Activated CD4-positive, alpha-beta T cell treated with anti-CD3 and anti-CD28 coated beads, Interleukin-2, amount 10 ng/mL, durations not matched to agents 24 days and 14 days (primary cell): ENCODE results near the gene NXN. TPM values are rescaled to one million over a fixed set of nuclear protein-coding genes. Genes with fewer than 3 reads are reported as not detected.

Experiments
- DNase-seq: peaks from one replicate; pipeline ENCODE4 v3.0.0; 2022
- H3K27ac Mint-ChIP-seq: one replicate; pipeline ENCODE4 v1.8.0; 2022; ENCODE audit warnings: mild to moderate bottlenecking, mixed read lengths
- H3K27me3 Mint-ChIP-seq: one replicate; pipeline ENCODE4 v1.8.0; 2022; ENCODE audit warnings: mixed read lengths
- H3K36me3 Mint-ChIP-seq: one replicate; pipeline ENCODE4 v1.8.0; 2022; ENCODE audit warnings: low read depth, mild to moderate bottlenecking, mixed read lengths
- H3K4me1 Mint-ChIP-seq: one replicate; pipeline ENCODE4 v1.8.0; 2021; ENCODE audit warnings: mixed read lengths
- H3K4me3 Mint-ChIP-seq: one replicate; pipeline ENCODE4 v1.8.0; 2022; ENCODE audit warnings: mild to moderate bottlenecking, moderate library complexity, mixed read lengths
- H3K9me3 Mint-ChIP-seq: one replicate; pipeline ENCODE4 v1.8.0; 2021; ENCODE audit warnings: mixed read lengths
- intact Hi-C: fragments of 100-400 bp; cut with micrococcal nuclease; formaldehyde crosslinking; loops from one replicate; pipeline ENCODE4 v1.15.1; 2023
- total RNA-seq: library from RNA; stranded (reverse); gene quantifications from 2 replicates; pipeline ENCODE4 v1.2.3, GENCODE V29; 2022

NXN gene
- total RNA-seq, 1 donor from 2014 or later = 0.14 TPM

- peaks cover 28% of the 10 kb centered on the region for H3K27me3 Mint-ChIP-seq
- no peaks in the 10 kb centered on the region for H3K9me3 Mint-ChIP-seq
- H3K4me3 Mint-ChIP-seq = no peak overlapping the region
- H3K27ac Mint-ChIP-seq = no peak overlapping the region
- intact Hi-C loops = no loop called here
- no peaks in the 10 kb centered on the region for H3K36me3 Mint-ChIP-seq
- no peaks in the 10 kb centered on the region for H3K4me1 Mint-ChIP-seq
- DNase-seq = no peak
These were observed 79.1 kb downstream of the NXN start for GRCh38 chr17:900336-900934.

GRCh38 chr17:897970-898619 lies 81.5 kb downstream of the NXN start:
- Mint-ChIP-seq H3K9me3 (no peaks in the 10 kb centered on the region), H3K27me3 (peaks cover 20% of the 10 kb centered on the region), H3K36me3 (no peaks in the 10 kb centered on the region), H3K4me3 (no peak overlapping the region), H3K4me1 (no peaks in the 10 kb centered on the region), H3K27ac (no peak overlapping the region)
- intact Hi-C loops = no loop called here
- DNase-seq = no peak

GRCh38 chr17:896953-897661 lies 82.5 kb downstream of the NXN start:
- no peak for DNase-seq
- intact Hi-C loops = no loop called here
- Mint-ChIP-seq H3K36me3 (no peaks in the 10 kb centered on the region), H3K4me3 (no peak overlapping the region), H3K27ac (no peak overlapping the region), H3K4me1 (no peaks in the 10 kb centered on the region), H3K27me3 (peaks cover 20% of the 10 kb centered on the region), H3K9me3 (no peaks in the 10 kb centered on the region)

GRCh38 chr17:896454-896853 lies 83.1 kb downstream of the NXN start:
- no peak for DNase-seq
- Mint-ChIP-seq H3K4me1 (no peaks in the 10 kb centered on the region), H3K27me3 (peaks cover 20% of the 10 kb centered on the region), H3K9me3 (no peaks in the 10 kb centered on the region), H3K27ac (no peak overlapping the region), H3K4me3 (no peak overlapping the region), H3K36me3 (no peaks in the 10 kb centered on the region)
- intact Hi-C loops = no loop called here

GRCh38 chr17:892958-893357 lies 86.6 kb downstream of the NXN start:
- Mint-ChIP-seq H3K27ac (no peak overlapping the region), H3K4me3 (no peak overlapping the region), H3K4me1 (peaks cover 2% of the 10 kb centered on the region), H3K9me3 (no peaks in the 10 kb centered on the region), H3K36me3 (no peaks in the 10 kb centered on the region), H3K27me3 (peaks cover 19% of the 10 kb centered on the region)
- intact Hi-C loops = no loop called here
- DNase-seq = no peak

GRCh38 chr17:888998-889441 lies 90.6 kb downstream of the NXN start:
- DNase-seq = no peak
- Mint-ChIP-seq H3K27ac (no peak overlapping the region), H3K4me1 (peaks cover 2% of the 10 kb centered on the region), H3K4me3 (no peak overlapping the region), H3K36me3 (no peaks in the 10 kb centered on the region), H3K9me3 (no peaks in the 10 kb centered on the region), H3K27me3 (peaks cover 8% of the 10 kb centered on the region)
- intact Hi-C loops = no loop called here

GRCh38 chr17:887551-888209 lies 91.9 kb downstream of the NXN start:
- H3K4me3 Mint-ChIP-seq = no peak overlapping the region
- DNase-seq = no peak
- no peaks in the 10 kb centered on the region for H3K9me3 Mint-ChIP-seq
- intact Hi-C loops = no loop called here
- H3K4me1 Mint-ChIP-seq = peaks cover 2% of the 10 kb centered on the region
- peaks cover 8% of the 10 kb centered on the region for H3K27me3 Mint-ChIP-seq
- H3K36me3 Mint-ChIP-seq = no peaks in the 10 kb centered on the region
- H3K27ac Mint-ChIP-seq = no peak overlapping the region

- Mint-ChIP-seq H3K4me1 (peaks cover 2% of the 10 kb centered on the region), H3K9me3 (no peaks in the 10 kb centered on the region), H3K36me3 (no peaks in the 10 kb centered on the region), H3K4me3 (no peak overlapping the region), H3K27ac (no peak overlapping the region), H3K27me3 (peaks cover 9% of the 10 kb centered on the region)
- DNase-seq = no peak
- intact Hi-C loops = no loop called here
These were observed 93.5 kb downstream of the NXN start for GRCh38 chr17:885971-886571.

- intact Hi-C loops = no loop called here
- H3K27ac Mint-ChIP-seq = no peak overlapping the region
- peaks cover 1% of the 10 kb centered on the region for H3K27me3 Mint-ChIP-seq
- no peaks in the 10 kb centered on the region for H3K36me3 Mint-ChIP-seq
- H3K4me3 Mint-ChIP-seq = no peak overlapping the region
- DNase-seq = no peak
- no peaks in the 10 kb centered on the region for H3K9me3 Mint-ChIP-seq
- H3K4me1 Mint-ChIP-seq = peaks cover 6% of the 10 kb centered on the region
These were observed 96.0 kb downstream of the NXN start for GRCh38 chr17:883586-883962.

GRCh38 chr17:882827-883585 lies 96.6 kb downstream of the NXN start:
- H3K27me3 Mint-ChIP-seq = peaks cover 1% of the 10 kb centered on the region
- H3K4me1 Mint-ChIP-seq = peaks cover 6% of the 10 kb centered on the region
- intact Hi-C loops = no loop called here
- H3K27ac Mint-ChIP-seq = no peak overlapping the region
- no peaks in the 10 kb centered on the region for H3K36me3 Mint-ChIP-seq
- no peak overlapping the region for H3K4me3 Mint-ChIP-seq
- H3K9me3 Mint-ChIP-seq = no peaks in the 10 kb centered on the region
- no peak for DNase-seq

GRCh38 chr17:881778-882177 lies 97.8 kb downstream of the NXN start:
- Mint-ChIP-seq H3K4me1 (peaks cover 6% of the 10 kb centered on the region), H3K9me3 (no peaks in the 10 kb centered on the region), H3K36me3 (no peaks in the 10 kb centered on the region), H3K4me3 (no peak overlapping the region), H3K27ac (peak overlapping the region; percentile 20), H3K27me3 (peaks cover 1% of the 10 kb centered on the region)
- no peak for DNase-seq
- intact Hi-C loops = no loop called here

- intact Hi-C loops = no loop called here
- H3K4me3 Mint-ChIP-seq = no peak overlapping the region
- no peaks in the 10 kb centered on the region for H3K36me3 Mint-ChIP-seq
- no peaks in the 10 kb centered on the region for H3K9me3 Mint-ChIP-seq
- H3K4me1 Mint-ChIP-seq = peaks cover 14% of the 10 kb centered on the region
- no peak overlapping the region for H3K27ac Mint-ChIP-seq
- H3K27me3 Mint-ChIP-seq = peaks cover 1% of the 10 kb centered on the region
- no peak for DNase-seq
These were observed 98.9 kb downstream of the NXN start for GRCh38 chr17:880443-881269.
